ENCODE data around the gene CCDC85C. TPM values are rescaled to one million over a fixed set of nuclear protein-coding genes. Genes with fewer than 3 reads are reported as not detected.

Gene CCDC85C
- total RNA-seq, 1 experiment from 2014 or later, result 42.3 TPM

- no peaks in the 10 kb centered on the region for H3K36me3 ChIP-seq (ENCODE audit: control insufficient read depth in 1 of 2, insufficient read depth in 2 of 2, low read length in 2 of 2)
- H3K4me1 ChIP-seq (ENCODE audit: control insufficient read depth in 1 of 2, insufficient read depth in 2 of 2, low read length in 2 of 2), result no peaks in the 10 kb centered on the region
- no peak for TF ChIP-seq POLR2A (IDR thresholded peaks at IDR 0.05; ENCODE audit: borderline replicate concordance, extremely low read depth, insufficient read depth, insufficient read length)
- TF ChIP-seq ELF1 (IDR thresholded peaks at IDR 0.05; ENCODE audit: borderline replicate concordance, low read depth), result no peak
- TF ChIP-seq CTCF (IDR thresholded peaks at IDR 0.05 in 2 of 3, conservative IDR thresholded peaks at IDR 0.05 in 1 of 3; ENCODE audit: borderline replicate concordance in 1 of 3, insufficient read depth in 1 of 3, low read depth in 2 of 3, low read length in 2 of 3), result no peak
- no peak for TF ChIP-seq RAD21 (IDR thresholded peaks at IDR 0.05; ENCODE audit: low read depth)
- no peak for TF ChIP-seq ZBTB33 (IDR thresholded peaks at IDR 0.05; ENCODE audit: extremely low read depth, insufficient replicate concordance, low read length)
- no peak for TF ChIP-seq SRF (IDR thresholded peaks at IDR 0.05; ENCODE audit: low read depth)
- no peak for TF ChIP-seq SP1 (IDR thresholded peaks at IDR 0.05; ENCODE audit: low read depth)
- TF ChIP-seq CBX3 (IDR thresholded peaks at IDR 0.05; ENCODE audit: low read depth), result no peak
- TF ChIP-seq CEBPB (IDR thresholded peaks at IDR 0.05; ENCODE audit: low read depth), result no peak
- no peak for TF ChIP-seq EZH2 (IDR thresholded peaks at IDR 0.05)
- TF ChIP-seq EGR1 (IDR thresholded peaks at IDR 0.05; ENCODE audit: low read depth), result no peak
- no peak for TF ChIP-seq FOSL1 (IDR thresholded peaks at IDR 0.05; ENCODE audit: low read depth)
- TF ChIP-seq ZNF274 (IDR thresholded peaks at IDR 0.05; ENCODE audit: low read depth, low read length), result no peak
- no peak for TF ChIP-seq POLR2AphosphoS5 (IDR thresholded peaks at IDR 0.05; ENCODE audit: low read depth, low read length)
- TF ChIP-seq EZH2phosphoT487 (IDR thresholded peaks at IDR 0.05; ENCODE audit: borderline replicate concordance), result no peak
- no peak for TF ChIP-seq MAX (IDR thresholded peaks at IDR 0.05)
- no peak for TF ChIP-seq ATF3 (IDR thresholded peaks at IDR 0.05)
- ATAC-seq, result no peak
- no peak overlapping the region for H3K27ac ChIP-seq (ENCODE audit: low read depth, low read length)
- ChIA-PET RAD21 (ENCODE audit: low non-redundant PET in 1 of 2, low total read pairs in 2 of 2, uncharacterized antibody in 2 of 2, unreplicated experiment in 2 of 2) (no interaction called here), CTCF (no interaction called here), POLR2A (no interaction called here)
- no peaks in the 10 kb centered on the region for H3K9me3 ChIP-seq (ENCODE audit: control insufficient read depth in 1 of 2, insufficient read depth in 1 of 2, low read depth in 1 of 2, low read length in 2 of 2)
- intact Hi-C loops (cut with micrococcal nuclease), result no loop called here
- H3K4me3 ChIP-seq (replicated peaks in 1 of 2; ENCODE audit: low read depth in 1 of 2, low read length in 2 of 2), result no peak overlapping the region
- no peak overlapping the region for H3K9ac ChIP-seq (ENCODE audit: low read length)
- H3K4me2 ChIP-seq (ENCODE audit: low read length), result no peak overlapping the region
- no peaks in the 10 kb centered on the region for H4K20me1 ChIP-seq (ENCODE audit: insufficient read depth)
- DNase-seq (ENCODE audit: low read depth, low spot score), result no peak
- no peak overlapping the region for H2AFZ ChIP-seq (ENCODE audit: low read depth, low read length, poor library complexity, severe bottlenecking)
- BruUV-seq (replicated peaks), result no TSS peak
- no peaks in the 10 kb centered on the region for H3K79me2 ChIP-seq (ENCODE audit: insufficient read depth, low read length)
- H3K9me2 ChIP-seq (ENCODE audit: insufficient read depth), result no peaks in the 10 kb centered on the region
- H3K27me3 ChIP-seq (ENCODE audit: insufficient read depth, low read length), result 0 out of 2 replicates have a peak, but pooled peaks cover 3% of the 10 kb centered on the region
These were observed 16.1 kb upstream of the CCDC85C start for GRCh38 chr14:99619835-99620834.

Data from HCT116 (cell line).